Measurements from ENCODE around the gene ADCYAP1R1.

- TF ChIP-seq EZH2 (IDR thresholded peaks at IDR 0.05; ENCODE audit: low read depth) (no peak), CTCF (conservative IDR thresholded peaks at IDR 0.05) (no peak)
Measured at GRCh38 chr7:31107106-31108090, 55.3 kb downstream of the ADCYAP1R1 start.

Data from PC-9 (cell line).